Fibroblast of skin of left quadriceps (primary cell): ENCODE results near the gene CDYL2.
A peak's percentile ranks its signal among the peaks of the same experiment; 100 is the strongest.

Experiments
- DNase-seq, 2 experiments: peaks; one replicate each; pipeline ENCODE4 v3.0.0-alpha.2; 2013; ENCODE audit warnings: low read depth in 2 of 2

CDYL2 gene

GRCh38 chr16:80708823-80709222 lies 95.6 kb downstream of the CDYL2 start:
- no peak for DNase-seq

- no peak for DNase-seq
Measured at GRCh38 chr16:80707686-80708085, 96.7 kb downstream of the CDYL2 start.

- DNase-seq: no peak
Measured at GRCh38 chr16:80705596-80705995, 98.8 kb downstream of the CDYL2 start.

- no peak for DNase-seq
Measured at GRCh38 chr16:80704751-80705505, 99.5 kb downstream of the CDYL2 start.

- DNase-seq: no peak
Measured at GRCh38 chr16:80703131-80704071, 101.0 kb downstream of the CDYL2 start.

GRCh38 chr16:80702696-80703095 lies 101.7 kb downstream of the CDYL2 start:
- DNase-seq: no peak

- no peak for DNase-seq
Measured at GRCh38 chr16:80700558-80700957, 103.8 kb downstream of the CDYL2 start.

GRCh38 chr16:80695020-80695419 lies 109.4 kb downstream of the CDYL2 start:
- DNase-seq: no peak

- no peak for DNase-seq
Measured at GRCh38 chr16:80693553-80693952, 110.8 kb downstream of the CDYL2 start.

- no peak for DNase-seq
Measured at GRCh38 chr16:80692270-80692669, 112.1 kb downstream of the CDYL2 start.

- no peak for DNase-seq
Measured at GRCh38 chr16:80691111-80691741, 113.2 kb downstream of the CDYL2 start.

GRCh38 chr16:80689487-80689886 lies 114.9 kb downstream of the CDYL2 start:
- no peak for DNase-seq

- no peak for DNase-seq
Measured at GRCh38 chr16:80687606-80688005, 116.8 kb downstream of the CDYL2 start.

- no peak for DNase-seq
Measured at GRCh38 chr16:80684906-80685305, 119.5 kb downstream of the CDYL2 start.

GRCh38 chr16:80684136-80684765 lies 120.1 kb downstream of the CDYL2 start:
- DNase-seq: no peak

GRCh38 chr16:80683646-80684045 lies 120.8 kb downstream of the CDYL2 start:
- no peak for DNase-seq

GRCh38 chr16:80682421-80683070 lies 121.9 kb downstream of the CDYL2 start:
- DNase-seq: peak; percentile 56 to 58

GRCh38 chr16:80681436-80681835 lies 123.0 kb downstream of the CDYL2 start:
- DNase-seq: no peak

GRCh38 chr16:80680839-80681238 lies 123.6 kb downstream of the CDYL2 start:
- no peak for DNase-seq

- DNase-seq: no peak
Measured at GRCh38 chr16:80680046-80680445, 124.4 kb downstream of the CDYL2 start.

GRCh38 chr16:80674884-80675283 lies 129.5 kb downstream of the CDYL2 start:
- DNase-seq: no peak
